HEK293 (cell line): ENCODE data around the gene PRICKLE1.

ENCODE experiments used
- CTCF ChIA-PET: fragments of 350-600 bp; formaldehyde crosslinking; extraction: SDS; loops from one replicate; lab custom pipeline; 2021; ENCODE audit warnings: antibody characterized with exemption; lab: Yijun Ruan, JAX
- POLR2A ChIA-PET: fragments of 300-600 bp; formaldehyde crosslinking; extraction: SDS; loops from one replicate; lab custom pipeline; 2020; ENCODE audit warnings: antibody characterized with exemption, inconsistent platforms; lab: Yijun Ruan, JAX
- H3K27ac ChIP-seq: fragments of 200-500 bp; sonication (Bioruptor generic); 2 replicates; pipeline ENCODE4 v1.5.1; 2014; ENCODE audit warnings: low read depth, low read length, control low read depth, inconsistent platforms; ENCODE audit errors: extremely low read depth
- H3K36me3 ChIP-seq, 2 experiments: fragments of 200-500 bp in 1 of 2; sonication (Bioruptor generic) in 1 of 2; 1 replicate in 1 of 2; 2 replicates in 1 of 2; pipeline ENCODE4 v1.5.1; 2014 to 2017; ENCODE audit warnings: inconsistent platforms in 2 of 2, low read length in 2 of 2; ENCODE audit not compliant: control insufficient read depth in 2 of 2, insufficient read depth in 1 of 2
- H3K4me1 ChIP-seq: fragments of 200-500 bp; sonication (Bioruptor generic); 2 replicates; pipeline ENCODE4 v1.5.1; 2014; ENCODE audit warnings: mild to moderate bottlenecking, low read length, inconsistent platforms; ENCODE audit not compliant: control insufficient read depth, insufficient read depth
- H3K4me3 ChIP-seq: 2 replicates; pipeline ENCODE4 v1.5.1; 2011; ENCODE audit warnings: low read depth, mild to moderate bottlenecking, control low read depth, low read length, moderate library complexity
- H3K9me3 ChIP-seq: fragments of 200-500 bp; sonication (Bioruptor generic); 2 replicates; pipeline ENCODE4 v1.5.1; 2014; ENCODE audit warnings: low read depth, low read length, inconsistent platforms; ENCODE audit not compliant: control insufficient read depth, insufficient read depth
- OSR2 ChIP-seq: fragments of 450-650 bp; formaldehyde crosslinking; IDR thresholded peaks from 2 replicates; pipeline ENCODE4 v1.5.1; 2016; ENCODE audit warnings: missing biosample characterization, missing genetic modification characterization
- OVOL3 ChIP-seq: fragments of 450-650 bp; formaldehyde crosslinking; IDR thresholded peaks from 2 replicates; pipeline ENCODE4 v1.5.1; 2016; ENCODE audit warnings: missing biosample characterization, missing genetic modification characterization
- SCRT2 ChIP-seq: fragments of 450-650 bp; formaldehyde crosslinking; IDR thresholded peaks from 2 replicates; pipeline ENCODE4 v1.5.1; 2016; ENCODE audit warnings: missing biosample characterization, missing genetic modification characterization
- ZIC2 ChIP-seq: fragments of 450-650 bp; formaldehyde crosslinking; IDR thresholded peaks from 2 replicates; pipeline ENCODE4 v1.5.1; 2016; ENCODE audit warnings: missing biosample characterization, missing genetic modification characterization
- ZNF2 ChIP-seq: fragments of 450-650 bp; formaldehyde crosslinking; IDR thresholded peaks from 2 replicates; pipeline ENCODE4 v1.5.1; 2016; ENCODE audit warnings: missing biosample characterization, missing genetic modification characterization
- ZNF302 ChIP-seq: fragments of 450-650 bp; formaldehyde crosslinking; IDR thresholded peaks from 2 replicates; pipeline ENCODE4 v1.5.1; 2016; ENCODE audit warnings: missing biosample characterization, missing genetic modification characterization, low read depth
- ZNF311 ChIP-seq: fragments of 450-650 bp; formaldehyde crosslinking; IDR thresholded peaks from 2 replicates; pipeline ENCODE4 v1.5.1; 2017; ENCODE audit warnings: missing biosample characterization, missing genetic modification characterization, borderline replicate concordance
- ZNF350 ChIP-seq: fragments of 450-650 bp; formaldehyde crosslinking; IDR thresholded peaks from 2 replicates; pipeline ENCODE4 v1.5.0; 2017; ENCODE audit warnings: missing biosample characterization, mild to moderate bottlenecking, missing genetic modification characterization
- ZNF391 ChIP-seq: fragments of 450-650 bp; formaldehyde crosslinking; IDR thresholded peaks from 2 replicates; pipeline ENCODE4 v1.5.1; 2016; ENCODE audit warnings: low read depth, missing biosample characterization, missing genetic modification characterization, borderline replicate concordance
- ZNF404 ChIP-seq: fragments of 450-650 bp; formaldehyde crosslinking; IDR thresholded peaks from 2 replicates; pipeline ENCODE4 v1.5.1; 2017; ENCODE audit warnings: missing biosample characterization, missing genetic modification characterization
- ZNF423 ChIP-seq: fragments of 450-650 bp; formaldehyde crosslinking; IDR thresholded peaks from 2 replicates; pipeline ENCODE4 v1.5.1; 2016; ENCODE audit warnings: missing biosample characterization, missing genetic modification characterization
- ZNF510 ChIP-seq: fragments of 450-650 bp; formaldehyde crosslinking; IDR thresholded peaks from 2 replicates; pipeline ENCODE4 v1.5.1; 2018; ENCODE audit warnings: mild to moderate bottlenecking, missing genetic modification characterization, missing biosample characterization; ENCODE audit not compliant: insufficient replicate concordance
- ZNF514 ChIP-seq: fragments of 450-650 bp; formaldehyde crosslinking; IDR thresholded peaks from 2 replicates; pipeline ENCODE4 v1.5.1; 2016; ENCODE audit warnings: missing biosample characterization, missing genetic modification characterization
- ZNF580 ChIP-seq: fragments of 450-650 bp; formaldehyde crosslinking; IDR thresholded peaks from 2 replicates; pipeline ENCODE4 v1.5.1; 2016; ENCODE audit warnings: missing biosample characterization, missing genetic modification characterization
- ZNF747 ChIP-seq: fragments of 450-650 bp; formaldehyde crosslinking; IDR thresholded peaks from 2 replicates; pipeline ENCODE4 v1.5.1; 2016; ENCODE audit warnings: missing biosample characterization, missing genetic modification characterization
- ZNF76 ChIP-seq: fragments of 450-650 bp; formaldehyde crosslinking; IDR thresholded peaks from 2 replicates; pipeline ENCODE4; 2016; ENCODE audit warnings: low read depth, missing biosample characterization, missing genetic modification characterization, borderline replicate concordance
- ZNF776 ChIP-seq: fragments of 450-650 bp; formaldehyde crosslinking; IDR thresholded peaks from 2 replicates; pipeline ENCODE4 v1.5.0; 2017; ENCODE audit warnings: missing biosample characterization, missing genetic modification characterization, borderline replicate concordance
- TF ChIP-seq, protein P1 (sequence below): IDR thresholded peaks from 2 replicates; pipeline ENCODE4 v1.6.1; 2011; ENCODE audit warnings: mild to moderate bottlenecking, low read depth, low read length, borderline replicate concordance
- TF ChIP-seq, protein P2 (sequence below): fragments of 450-650 bp; formaldehyde crosslinking; IDR thresholded peaks from 2 replicates; pipeline ENCODE4 v1.5.1; 2017; ENCODE audit warnings: missing biosample characterization, missing genetic modification characterization
- TF ChIP-seq, protein P3 (sequence below): fragments of 450-650 bp; formaldehyde crosslinking; conservative IDR thresholded peaks from 2 replicates; pipeline ENCODE4 v1.5.1; 2016; ENCODE audit warnings: low read depth, missing biosample characterization, missing genetic modification characterization

The PRICKLE1 gene

DNA sequence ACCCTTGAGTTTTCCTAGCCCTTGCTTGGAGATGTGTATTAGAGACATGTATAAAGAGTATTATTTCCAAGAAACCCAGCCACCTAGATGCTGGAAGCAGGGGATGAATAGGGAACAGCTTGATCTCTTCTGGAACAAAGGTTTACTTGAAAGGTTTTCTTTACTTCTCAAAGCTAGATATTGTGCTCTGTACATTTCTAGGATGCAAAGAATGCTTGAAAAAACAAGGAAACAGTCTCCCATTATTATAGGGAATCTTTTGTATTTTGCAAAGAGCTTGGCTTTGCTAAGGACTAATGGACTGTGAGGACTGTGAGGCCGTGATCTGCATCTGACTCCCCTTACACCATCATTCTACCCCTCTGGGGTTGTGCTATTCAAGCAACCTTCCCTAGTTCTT lies 77.9 kb downstream of the PRICKLE1 start (continued):
- no peak for TF ChIP-seq ZNF311 (tag by site-specific recombination)
- TF ChIP-seq, protein P1, sequence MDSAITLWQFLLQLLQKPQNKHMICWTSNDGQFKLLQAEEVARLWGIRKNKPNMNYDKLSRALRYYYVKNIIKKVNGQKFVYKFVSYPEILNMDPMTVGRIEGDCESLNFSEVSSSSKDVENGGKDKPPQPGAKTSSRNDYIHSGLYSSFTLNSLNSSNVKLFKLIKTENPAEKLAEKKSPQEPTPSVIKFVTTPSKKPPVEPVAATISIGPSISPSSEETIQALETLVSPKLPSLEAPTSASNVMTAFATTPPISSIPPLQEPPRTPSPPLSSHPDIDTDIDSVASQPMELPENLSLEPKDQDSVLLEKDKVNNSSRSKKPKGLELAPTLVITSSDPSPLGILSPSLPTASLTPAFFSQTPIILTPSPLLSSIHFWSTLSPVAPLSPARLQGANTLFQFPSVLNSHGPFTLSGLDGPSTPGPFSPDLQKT: no peak
- no peak for TF ChIP-seq ZNF776
- no peak for TF ChIP-seq ZNF391 (tag by site-specific recombination)
- no peak for TF ChIP-seq ZNF510 (tag by site-specific recombination)
- no peak for TF ChIP-seq ZNF423 (tag by site-specific recombination)
- TF ChIP-seq OVOL3 (tag by site-specific recombination): no peak

GRCh38 chr12:42510823-42511222 lies 78.7 kb downstream of the PRICKLE1 start:
- ChIA-PET POLR2A (no interaction called here), CTCF (no interaction called here)
- no peak overlapping the region for H3K27ac ChIP-seq
- H3K36me3 ChIP-seq: no peaks in the 10 kb centered on the region; a peak in 1 of 3 replicates
- TF ChIP-seq ZNF747 (tag by site-specific recombination): no peak
- TF ChIP-seq, protein P2, sequence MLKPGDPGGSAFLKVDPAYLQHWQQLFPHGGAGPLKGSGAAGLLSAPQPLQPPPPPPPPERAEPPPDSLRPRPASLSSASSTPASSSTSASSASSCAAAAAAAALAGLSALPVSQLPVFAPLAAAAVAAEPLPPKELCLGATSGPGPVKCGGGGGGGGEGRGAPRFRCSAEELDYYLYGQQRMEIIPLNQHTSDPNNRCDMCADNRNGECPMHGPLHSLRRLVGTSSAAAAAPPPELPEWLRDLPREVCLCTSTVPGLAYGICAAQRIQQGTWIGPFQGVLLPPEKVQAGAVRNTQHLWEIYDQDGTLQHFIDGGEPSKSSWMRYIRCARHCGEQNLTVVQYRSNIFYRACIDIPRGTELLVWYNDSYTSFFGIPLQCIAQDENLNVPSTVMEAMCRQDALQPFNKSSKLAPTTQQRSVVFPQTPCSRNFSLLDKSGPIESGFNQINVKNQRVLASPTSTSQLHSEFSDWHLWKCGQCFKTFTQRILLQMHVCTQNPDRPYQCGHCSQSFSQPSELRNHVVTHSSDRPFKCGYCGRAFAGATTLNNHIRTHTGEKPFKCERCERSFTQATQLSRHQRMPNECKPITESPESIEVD (tag by site-specific recombination): no peak
- TF ChIP-seq ZNF2: no peak
- TF ChIP-seq ZIC2 (tag by site-specific recombination): peak; percentile 68
- TF ChIP-seq ZNF350 (tag by site-specific recombination): no peak
- no peaks in the 10 kb centered on the region for H3K9me3 ChIP-seq
- H3K4me3 ChIP-seq: no peak overlapping the region
- peaks cover 2% of the 10 kb centered on the region; the same call in 1 of the 2 replicates for H3K4me1 ChIP-seq

DNA sequence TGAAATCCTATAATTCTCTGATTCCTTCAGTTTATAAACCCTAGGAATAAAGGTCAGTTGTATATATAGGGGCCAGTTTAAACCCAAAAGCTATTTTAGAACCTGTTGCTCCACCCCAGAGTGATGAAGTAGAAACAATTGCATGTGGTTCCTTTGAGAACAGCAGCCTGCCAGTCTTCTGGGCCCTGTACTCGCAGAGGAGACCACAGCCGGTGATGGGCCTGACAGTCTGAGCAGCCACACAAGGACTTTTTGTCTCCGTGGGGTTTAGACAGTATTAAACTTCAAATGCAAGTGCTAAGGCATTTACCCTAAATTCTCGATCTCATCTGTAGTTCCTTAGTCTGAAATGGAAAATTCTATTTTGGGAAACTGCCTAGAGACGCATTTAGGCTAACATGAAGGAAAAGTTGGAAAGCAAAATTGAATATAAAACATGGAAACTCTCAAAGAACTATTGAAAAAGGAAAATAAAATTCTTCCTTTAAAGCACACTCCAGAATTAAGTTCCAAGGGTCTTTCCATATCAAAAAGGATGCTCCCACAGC lies 80.6 kb downstream of the PRICKLE1 start:
- POLR2A ChIA-PET: no interaction called here
- peak; percentile 57 for TF ChIP-seq SCRT2 (tag by site-specific recombination)
- TF ChIP-seq ZNF514 (tag by site-specific recombination): no peak
- no peaks in the 10 kb centered on the region; a peak in 1 of 3 replicates for H3K36me3 ChIP-seq
- no peak overlapping the region for H3K4me3 ChIP-seq
- peaks cover 7% of the 10 kb centered on the region for H3K4me1 ChIP-seq
- CTCF ChIA-PET: interaction anchor here (0.6 to 0.9 kb wide), 2 partner anchors 25 to 407 kb away, joined by 3 read pairs; no protein-coding TSS in a partner anchor
- H3K9me3 ChIP-seq: no peaks in the 10 kb centered on the region
- H3K27ac ChIP-seq: no peak overlapping the region

DNA sequence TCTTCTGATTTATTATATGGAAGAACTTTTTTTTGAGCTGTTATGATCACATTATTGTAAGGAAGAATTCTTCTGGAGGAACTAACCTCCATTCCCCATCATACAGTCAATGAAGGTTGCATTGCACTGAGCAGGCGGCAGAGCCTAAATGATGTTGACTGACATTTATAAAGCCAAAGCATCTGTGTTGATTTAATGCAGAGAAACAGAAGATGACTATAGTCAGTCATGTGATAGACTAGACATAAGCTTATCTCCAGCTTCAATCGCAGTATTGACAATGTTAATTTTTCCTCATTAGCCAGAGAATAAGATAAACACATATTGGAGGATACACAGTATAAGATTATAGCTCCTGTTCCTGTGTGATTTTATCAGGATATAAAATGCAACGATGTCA lies 82.0 kb downstream of the PRICKLE1 start:
- no peaks in the 10 kb centered on the region for H3K9me3 ChIP-seq
- ChIA-PET POLR2A (no interaction called here), CTCF (no interaction called here)
- H3K4me3 ChIP-seq: no peak overlapping the region
- no peak overlapping the region for H3K27ac ChIP-seq
- H3K36me3 ChIP-seq: no peaks in the 10 kb centered on the region; a peak in 1 of 3 replicates
- peaks cover 15% of the 10 kb centered on the region for H3K4me1 ChIP-seq
- TF ChIP-seq ZNF580 (tag by site-specific recombination): no peak
- no peak for TF ChIP-seq ZNF302
- TF ChIP-seq, protein P1: no peak
- TF ChIP-seq OSR2 (tag by site-specific recombination): no peak
- TF ChIP-seq ZNF76: no peak
- no peak for TF ChIP-seq ZNF404 (tag by site-specific recombination)
- TF ChIP-seq, protein P3, sequence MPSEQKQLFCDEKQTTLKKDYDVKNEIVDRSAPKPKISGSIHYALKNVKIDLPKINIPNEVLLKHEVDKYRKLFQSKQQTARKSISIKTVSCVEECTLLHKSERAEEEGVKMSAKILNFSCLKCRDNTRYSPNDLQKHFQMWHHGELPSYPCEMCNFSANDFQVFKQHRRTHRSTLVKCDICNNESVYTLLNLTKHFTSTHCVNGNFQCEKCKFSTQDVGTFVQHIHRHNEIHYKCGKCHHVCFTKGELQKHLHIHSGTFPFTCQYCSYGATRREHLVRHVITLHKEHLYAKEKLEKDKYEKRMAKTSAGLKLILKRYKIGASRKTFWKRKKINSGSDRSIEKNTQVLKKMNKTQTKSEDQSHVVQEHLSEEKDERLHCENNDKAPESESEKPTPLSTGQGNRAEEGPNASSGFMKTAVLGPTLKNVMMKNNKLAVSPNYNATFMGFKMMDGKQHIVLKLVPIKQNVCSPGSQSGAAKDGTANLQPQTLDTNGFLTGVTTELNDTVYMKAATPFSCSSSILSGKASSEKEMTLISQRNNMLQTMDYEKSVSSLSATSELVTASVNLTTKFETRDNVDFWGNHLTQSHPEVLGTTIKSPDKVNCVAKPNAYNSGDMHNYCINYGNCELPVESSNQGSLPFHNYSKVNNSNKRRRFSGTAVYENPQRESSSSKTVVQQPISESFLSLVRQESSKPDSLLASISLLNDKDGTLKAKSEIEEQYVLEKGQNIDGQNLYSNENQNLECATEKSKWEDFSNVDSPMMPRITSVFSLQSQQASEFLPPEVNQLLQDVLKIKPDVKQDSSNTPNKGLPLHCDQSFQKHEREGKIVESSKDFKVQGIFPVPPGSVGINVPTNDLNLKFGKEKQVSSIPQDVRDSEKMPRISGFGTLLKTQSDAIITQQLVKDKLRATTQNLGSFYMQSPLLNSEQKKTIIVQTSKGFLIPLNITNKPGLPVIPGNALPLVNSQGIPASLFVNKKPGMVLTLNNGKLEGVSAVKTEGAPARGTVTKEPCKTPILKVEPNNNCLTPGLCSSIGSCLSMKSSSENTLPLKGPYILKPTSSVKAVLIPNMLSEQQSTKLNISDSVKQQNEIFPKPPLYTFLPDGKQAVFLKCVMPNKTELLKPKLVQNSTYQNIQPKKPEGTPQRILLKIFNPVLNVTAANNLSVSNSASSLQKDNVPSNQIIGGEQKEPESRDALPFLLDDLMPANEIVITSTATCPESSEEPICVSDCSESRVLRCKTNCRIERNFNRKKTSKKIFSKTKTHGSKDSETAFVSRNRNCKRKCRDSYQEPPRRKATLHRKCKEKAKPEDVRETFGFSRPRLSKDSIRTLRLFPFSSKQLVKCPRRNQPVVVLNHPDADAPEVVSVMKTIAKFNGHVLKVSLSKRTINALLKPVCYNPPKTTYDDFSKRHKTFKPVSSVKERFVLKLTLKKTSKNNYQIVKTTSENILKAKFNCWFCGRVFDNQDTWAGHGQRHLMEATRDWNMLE (tag by site-specific recombination): no peak
